SK-N-MC (cell line): ENCODE results near the gene RIPOR1.

ENCODE experiments used
- DNase-seq: peaks from one replicate; pipeline ENCODE4 v3.0.0-alpha.2; 2011; ENCODE audit warnings: low read depth, low spot score
- H3K27ac ChIP-seq: fragments of 200-600 bp; sonication (generic); 2 replicates; pipeline ENCODE4 v1.5.1; 2016; ENCODE audit warnings: mixed run types
- H3K36me3 ChIP-seq: fragments of 200-600 bp; sonication (generic); 2 replicates; pipeline ENCODE4 v1.6.1; 2017; ENCODE audit warnings: antibody characterized with exemption, low read length, mixed read lengths; ENCODE audit not compliant: insufficient read depth
- H3K4me3 ChIP-seq: fragments of 200-600 bp; sonication (generic); 2 replicates; pipeline ENCODE4 v1.5.1; 2016
- H3K9ac ChIP-seq: fragments of 200-600 bp; sonication (generic); 2 replicates; pipeline ENCODE4 v1.8.0; 2017; ENCODE audit warnings: mixed run types, mixed read lengths; ENCODE audit not compliant: insufficient read length
- H3K9me3 ChIP-seq: fragments of 200-600 bp; sonication (generic); 2 replicates; pipeline ENCODE4 v1.6.1; 2017; ENCODE audit warnings: low read depth, mild to moderate bottlenecking, antibody characterized with exemption, low read length, moderate library complexity, mixed read lengths
- EZH2 ChIP-seq: fragments of 200-600 bp; sonication (generic); IDR thresholded peaks from one replicate; pipeline ENCODE4 v1.6.1; 2017; ENCODE audit warnings: antibody characterized with exemption
- FOXP2 ChIP-seq: optimal IDR thresholded peaks from 2 replicates; pipeline ENCODE3; 2011; ENCODE audit warnings: mild to moderate bottlenecking, moderate library complexity; ENCODE audit not compliant: insufficient read depth; ENCODE audit errors: extremely low read length, control extremely low read depth
- POLR2AphosphoS5 ChIP-seq: IDR thresholded peaks from 2 replicates; pipeline ENCODE4 v1.6.1; 2012; ENCODE audit warnings: mild to moderate bottlenecking, low read depth, low read length, borderline replicate concordance

Gene RIPOR1

DNA sequence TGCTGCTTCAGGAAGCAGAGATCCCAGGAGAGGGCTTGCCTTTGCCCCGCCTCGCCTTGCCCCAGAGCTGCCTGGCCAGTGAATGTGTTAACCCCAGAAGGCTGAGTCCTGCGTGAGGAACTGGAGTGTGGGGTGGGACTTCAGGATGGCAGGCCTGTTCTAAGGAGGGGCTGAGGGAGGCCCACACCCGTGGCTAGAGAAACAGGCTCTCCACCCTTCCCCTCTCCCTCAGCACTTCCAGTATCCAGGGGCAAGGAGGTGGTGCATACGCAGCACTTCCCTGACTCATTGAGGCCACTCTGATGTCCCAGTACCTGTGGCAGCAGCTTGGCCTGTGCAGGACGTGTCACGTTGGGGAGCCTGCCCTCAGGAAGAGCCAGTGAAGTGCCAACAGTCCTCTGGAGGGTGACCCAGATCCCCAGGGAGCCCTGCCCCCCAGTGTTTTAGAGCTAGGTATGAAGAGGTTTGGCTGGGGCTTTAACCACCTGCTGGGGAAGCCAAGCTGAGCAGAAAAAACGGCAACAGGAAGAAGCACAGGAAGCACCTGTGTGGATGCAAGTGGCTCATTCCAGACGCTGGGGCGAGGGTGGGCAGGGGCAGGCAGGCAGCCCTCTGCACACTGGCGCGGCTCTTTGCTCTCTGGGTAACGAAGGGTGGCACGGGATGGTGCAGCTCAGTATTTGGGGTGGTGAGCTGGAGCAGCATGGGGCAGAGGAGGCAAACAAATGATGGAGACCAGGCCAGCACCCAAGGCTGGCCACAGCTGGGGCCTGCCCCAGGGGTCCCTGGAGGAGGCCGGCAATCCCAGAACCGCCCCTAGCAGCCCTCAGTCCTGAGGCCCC, 19.0 kb downstream of the RIPOR1 start:
- H3K27ac ChIP-seq: no peak overlapping the region
- no peak for DNase-seq
- no peak overlapping the region for H3K9ac ChIP-seq

GRCh38 chr16:67548265-67549126, 19.9 kb downstream of the RIPOR1 start:
- H3K36me3 ChIP-seq: no peaks in the 10 kb centered on the region
- no peaks in the 10 kb centered on the region for H3K9me3 ChIP-seq
- no peak overlapping the region for H3K4me3 ChIP-seq
- DNase-seq: no peak
- TF ChIP-seq FOXP2 (no peak), EZH2 (no peak), POLR2AphosphoS5 (no peak)
- H3K9ac ChIP-seq: no peak overlapping the region
- H3K27ac ChIP-seq: no peak overlapping the region

More for the DNA sequence above, 19.0 kb downstream of the RIPOR1 start:
- H3K4me3 ChIP-seq: no peak overlapping the region
- H3K36me3 ChIP-seq: no peaks in the 10 kb centered on the region
- TF ChIP-seq FOXP2 (no peak), POLR2AphosphoS5 (no peak)
- H3K9me3 ChIP-seq: no peaks in the 10 kb centered on the region

DNA sequence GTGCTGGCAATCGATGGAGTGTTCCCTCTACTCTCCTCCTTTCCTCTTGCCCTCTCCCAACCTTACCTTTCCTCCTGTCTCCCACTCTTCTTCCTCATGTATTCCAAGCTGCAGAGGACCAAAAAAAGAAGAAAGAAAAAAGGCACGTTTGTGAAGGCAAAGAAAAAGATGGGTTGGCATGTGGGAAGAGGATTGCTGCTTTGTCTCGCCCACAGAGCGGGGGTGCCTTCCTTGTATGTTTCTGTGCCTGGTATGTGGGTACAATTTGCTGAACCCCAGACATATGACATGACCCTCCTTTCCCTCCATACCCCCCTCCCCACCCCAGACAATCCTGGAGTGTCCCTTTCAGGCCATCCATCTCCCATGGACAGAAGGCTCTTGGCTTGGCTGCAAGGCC, 20.6 kb downstream of the RIPOR1 start:
- H3K9ac ChIP-seq: no peak overlapping the region
- H3K27ac ChIP-seq: no peak overlapping the region
- H3K9me3 ChIP-seq: no peaks in the 10 kb centered on the region
- TF ChIP-seq EZH2 (no peak), FOXP2 (no peak), POLR2AphosphoS5 (no peak)
- no peaks in the 10 kb centered on the region for H3K36me3 ChIP-seq
- no peak overlapping the region for H3K4me3 ChIP-seq
- DNase-seq: no peak

GRCh38 chr16:67549936-67550335, 21.3 kb downstream of the RIPOR1 start:
- Histone ChIP-seq H3K27ac (no peak overlapping the region), H3K4me3 (no peak overlapping the region), H3K9me3 (no peaks in the 10 kb centered on the region), H3K36me3 (no peaks in the 10 kb centered on the region), H3K9ac (no peak overlapping the region)
- TF ChIP-seq FOXP2 (no peak), EZH2 (no peak), POLR2AphosphoS5 (no peak)
- no peak for DNase-seq

- Histone ChIP-seq H3K4me3 (no peak overlapping the region), H3K9me3 (no peaks in the 10 kb centered on the region), H3K36me3 (no peaks in the 10 kb centered on the region), H3K9ac (no peak overlapping the region), H3K27ac (no peak overlapping the region)
- DNase-seq: no peak
- TF ChIP-seq POLR2AphosphoS5 (no peak), FOXP2 (no peak), EZH2 (no peak)
Observed at GRCh38 chr16:67551091-67551490, 22.5 kb downstream of the RIPOR1 start.

GRCh38 chr16:67551972-67552371, 23.3 kb downstream of the RIPOR1 start:
- Histone ChIP-seq H3K4me3 (no peak overlapping the region), H3K9ac (no peak overlapping the region), H3K9me3 (no peaks in the 10 kb centered on the region), H3K36me3 (no peaks in the 10 kb centered on the region), H3K27ac (no peak overlapping the region)
- TF ChIP-seq FOXP2 (no peak), EZH2 (no peak), POLR2AphosphoS5 (no peak)
- no peak for DNase-seq

DNA sequence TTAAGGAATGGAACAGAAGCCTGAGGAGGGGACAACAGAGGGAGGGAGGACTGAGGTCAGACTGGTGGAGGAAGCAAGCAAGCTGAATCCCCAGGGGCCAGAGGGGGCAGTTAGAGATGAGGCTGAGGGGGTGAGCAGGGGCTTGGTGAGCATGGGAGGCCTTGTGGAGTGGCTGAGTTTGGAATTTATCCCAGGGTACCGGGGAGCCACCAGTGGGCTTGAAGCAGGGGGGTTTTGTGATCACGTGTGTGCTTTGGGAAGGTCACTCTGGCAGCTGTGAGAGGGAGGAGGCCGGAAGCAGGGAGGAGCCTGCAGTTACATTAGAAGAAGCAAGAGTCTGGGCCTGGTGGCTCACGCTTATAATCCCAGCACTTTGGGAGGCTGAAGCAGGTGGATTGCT, 23.8 kb downstream of the RIPOR1 start:
- Histone ChIP-seq H3K27ac (no peak overlapping the region), H3K9me3 (no peaks in the 10 kb centered on the region), H3K9ac (no peak overlapping the region), H3K4me3 (no peak overlapping the region), H3K36me3 (no peaks in the 10 kb centered on the region)
- DNase-seq: no peak
- TF ChIP-seq EZH2 (no peak), FOXP2 (no peak), POLR2AphosphoS5 (no peak)

GRCh38 chr16:67555795-67556212, 27.2 kb downstream of the RIPOR1 start:
- no peak overlapping the region for H3K9ac ChIP-seq
- H3K4me3 ChIP-seq: no peak overlapping the region
- DNase-seq: no peak
- TF ChIP-seq EZH2: no peak
- TF ChIP-seq POLR2AphosphoS5: no peak
- TF ChIP-seq FOXP2: no peak
- no peak overlapping the region for H3K27ac ChIP-seq
- no peaks in the 10 kb centered on the region for H3K9me3 ChIP-seq
- H3K36me3 ChIP-seq: no peaks in the 10 kb centered on the region
